Astrocyte of the spinal cord (primary cell): ENCODE results near the gene MTRR.

Experiments
- DNase-seq: peaks from one replicate; pipeline ENCODE4 v3.0.0; 2011; ENCODE audit warnings: low read depth, low spot score
- H3K4me3 ChIP-seq: 2 replicates; pipeline ENCODE4 v1.5.1; 2011; ENCODE audit warnings: low read depth, mild to moderate bottlenecking, low read length, moderate library complexity
- in situ Hi-C: cut with HindIII; loops from 2 replicates; pipeline ENCODE4 v1.10.0; 2017; ENCODE audit warnings: low sequenced_read_pairs
- TF ChIP-seq, protein P1 (sequence below): IDR thresholded peaks from 2 replicates; pipeline ENCODE4 v1.5.1; 2012; ENCODE audit warnings: low read depth, mild to moderate bottlenecking, low read length, inconsistent platforms

Gene MTRR

DNA sequence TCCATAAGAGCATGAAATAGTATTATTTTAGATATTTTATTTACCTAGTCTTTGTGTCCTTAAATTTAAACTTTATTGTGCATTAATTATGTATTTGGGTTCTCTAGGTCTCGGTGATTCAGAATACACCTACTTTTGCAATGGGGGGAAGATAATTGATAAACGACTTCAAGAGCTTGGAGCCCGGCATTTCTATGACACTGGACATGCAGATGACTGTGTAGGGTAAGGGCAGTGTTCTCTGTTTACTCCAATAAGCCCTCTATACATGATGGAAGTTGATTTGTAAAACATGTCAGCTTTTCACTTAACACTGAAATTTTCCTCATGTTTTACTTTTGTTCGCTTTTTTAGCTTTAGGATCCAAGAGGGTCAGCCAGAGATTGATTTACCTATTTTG lies 6.2 kb downstream of the MTRR start:
- H3K4me3 ChIP-seq: no peak overlapping the region
- no peak for DNase-seq
- TF ChIP-seq, protein P1, sequence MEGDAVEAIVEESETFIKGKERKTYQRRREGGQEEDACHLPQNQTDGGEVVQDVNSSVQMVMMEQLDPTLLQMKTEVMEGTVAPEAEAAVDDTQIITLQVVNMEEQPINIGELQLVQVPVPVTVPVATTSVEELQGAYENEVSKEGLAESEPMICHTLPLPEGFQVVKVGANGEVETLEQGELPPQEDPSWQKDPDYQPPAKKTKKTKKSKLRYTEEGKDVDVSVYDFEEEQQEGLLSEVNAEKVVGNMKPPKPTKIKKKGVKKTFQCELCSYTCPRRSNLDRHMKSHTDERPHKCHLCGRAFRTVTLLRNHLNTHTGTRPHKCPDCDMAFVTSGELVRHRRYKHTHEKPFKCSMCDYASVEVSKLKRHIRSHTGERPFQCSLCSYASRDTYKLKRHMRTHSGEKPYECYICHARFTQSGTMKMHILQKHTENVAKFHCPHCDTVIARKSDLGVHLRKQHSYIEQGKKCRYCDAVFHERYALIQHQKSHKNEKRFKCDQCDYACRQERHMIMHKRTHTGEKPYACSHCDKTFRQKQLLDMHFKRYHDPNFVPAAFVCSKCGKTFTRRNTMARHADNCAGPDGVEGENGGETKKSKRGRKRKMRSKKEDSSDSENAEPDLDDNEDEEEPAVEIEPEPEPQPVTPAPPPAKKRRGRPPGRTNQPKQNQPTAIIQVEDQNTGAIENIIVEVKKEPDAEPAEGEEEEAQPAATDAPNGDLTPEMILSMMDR: no peak
- in situ Hi-C loops: no loop called here

DNA sequence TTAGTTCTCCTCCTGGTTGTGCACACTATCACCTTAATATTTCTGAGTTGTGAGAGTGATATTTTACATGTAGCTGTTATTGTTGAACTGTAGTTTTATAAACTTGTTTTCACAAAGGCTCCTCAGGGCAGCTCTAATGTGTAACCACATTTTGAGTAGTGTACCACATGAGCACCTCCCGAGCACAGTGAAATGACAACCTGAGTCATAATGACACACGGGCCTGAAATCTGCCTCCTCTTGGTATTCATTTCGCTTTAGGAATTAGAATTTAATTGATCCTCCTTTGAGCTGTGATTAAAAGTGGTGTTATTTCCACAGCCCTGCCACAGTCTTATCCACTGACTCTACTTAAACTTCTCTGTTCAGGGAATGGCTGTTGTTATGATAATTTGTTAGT lies 7.9 kb downstream of the MTRR start:
- H3K4me3 ChIP-seq: no peak overlapping the region
- TF ChIP-seq, protein P1: no peak
- DNase-seq: peak; percentile 51
- in situ Hi-C loops: no loop called here

DNA sequence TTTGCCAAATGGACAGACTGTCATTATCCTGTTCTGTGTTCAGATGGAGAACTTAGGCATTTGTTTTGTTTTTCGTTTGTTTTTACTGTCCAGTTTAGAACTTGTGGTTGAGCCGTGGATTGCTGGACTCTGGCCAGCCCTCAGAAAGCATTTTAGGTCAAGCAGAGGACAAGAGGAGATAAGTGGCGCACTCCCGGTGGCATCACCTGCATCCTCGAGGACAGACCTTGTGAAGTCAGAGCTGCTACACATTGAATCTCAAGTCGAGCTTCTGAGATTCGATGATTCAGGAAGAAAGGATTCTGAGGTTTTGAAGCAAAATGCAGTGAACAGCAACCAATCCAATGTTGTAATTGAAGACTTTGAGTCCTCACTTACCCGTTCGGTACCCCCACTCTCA lies 8.9 kb downstream of the MTRR start:
- DNase-seq: peak; percentile 24
- TF ChIP-seq, protein P1: no peak
- no peak overlapping the region for H3K4me3 ChIP-seq
- in situ Hi-C loops: no loop called here

DNA sequence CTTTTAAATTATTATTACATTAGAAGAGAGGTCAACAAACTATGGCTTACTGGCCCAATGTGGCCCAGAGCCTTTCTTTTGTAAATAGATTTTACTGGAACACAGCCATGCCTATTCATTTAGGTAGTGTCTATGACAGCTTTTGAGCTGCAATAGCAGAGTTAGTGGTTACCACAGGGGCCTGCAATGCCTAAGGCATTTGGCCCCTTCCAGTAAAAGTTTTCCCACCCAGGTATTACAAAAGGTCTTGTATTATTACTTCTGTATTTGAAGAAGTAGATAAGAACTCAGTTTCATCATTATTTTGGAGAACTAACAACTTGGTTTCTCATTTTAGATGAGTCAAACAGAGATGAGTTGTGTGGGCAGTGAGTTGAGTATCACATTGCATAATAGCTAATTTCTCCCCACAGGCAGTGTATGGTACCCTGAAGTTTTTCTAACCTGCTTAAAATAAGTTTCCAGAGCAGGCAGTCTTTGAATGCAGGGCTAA lies 9.5 kb downstream of the MTRR start:
- H3K4me3 ChIP-seq: no peak overlapping the region
- in situ Hi-C loops: no loop called here
- peak; percentile 25 for DNase-seq
- TF ChIP-seq, protein P1: no peak

DNA sequence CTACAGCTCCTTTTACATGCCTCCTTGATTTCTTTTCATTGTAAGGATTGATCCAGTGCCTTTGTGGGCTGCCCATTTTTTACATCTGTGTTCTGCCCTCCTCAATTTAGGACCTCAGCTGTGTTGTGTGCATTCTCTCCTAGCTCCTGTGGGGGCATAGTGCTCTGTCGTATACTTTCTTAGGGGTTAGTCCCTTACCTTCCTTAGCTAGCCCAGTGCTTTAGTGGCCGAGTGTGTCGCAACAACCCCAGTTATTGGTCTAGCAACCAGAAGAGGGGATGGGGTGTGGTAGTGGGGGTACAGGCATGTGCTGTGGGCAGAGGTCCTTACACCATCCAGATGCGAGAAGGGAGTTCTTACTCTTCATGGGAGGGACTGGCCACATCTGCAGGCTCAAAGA lies 12.1 kb downstream of the MTRR start:
- TF ChIP-seq, protein P1: no peak
- in situ Hi-C loops: no loop called here
- no peak for DNase-seq
- no peak overlapping the region for H3K4me3 ChIP-seq

DNA sequence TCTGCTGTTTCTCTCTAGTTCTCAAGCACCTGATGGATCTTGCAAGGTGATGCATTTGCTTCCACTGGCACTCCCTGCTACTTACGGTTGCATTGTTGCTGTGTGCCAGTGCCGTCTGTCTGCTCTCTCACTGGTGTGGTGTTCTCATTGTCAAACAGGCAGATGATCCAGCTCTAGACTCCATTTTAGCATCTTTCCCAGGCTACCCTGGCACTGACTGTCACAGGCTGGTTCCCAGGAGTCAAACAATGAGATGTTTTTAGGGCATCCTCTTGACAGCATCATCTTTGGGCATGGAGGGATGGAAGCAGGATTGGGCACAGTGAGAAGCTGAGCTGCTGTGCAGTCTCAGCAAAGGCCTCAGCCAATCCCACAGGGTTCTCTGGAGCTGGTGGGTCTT lies 12.9 kb downstream of the MTRR start:
- in situ Hi-C loops: no loop called here

More for the DNA sequence above, 12.9 kb downstream of the MTRR start:
- TF ChIP-seq, protein P1: no peak
- DNase-seq: no peak
- H3K4me3 ChIP-seq: no peak overlapping the region
